ENCODE data around the gene ALPI. TPM values are rescaled to one million over a fixed set of nuclear protein-coding genes. Genes with fewer than 3 reads are reported as not detected.
"Not testable (repeated sequence)": the region's sequence is repeated elsewhere in the genome, so short reads cannot be mapped to it uniquely, and the experiment has no call there.

ALPI gene
- total RNA-seq, 1 donor from 2014 or later, result not detected

GRCh38 chr2:232432598-232433184 lies 23.3 kb upstream of the ALPI start:
- Histone ChIP-seq H3K36me3 (ENCODE audit: control insufficient read depth, insufficient read depth, low read length) (no peaks in the 10 kb centered on the region), H3K27me3 (ENCODE audit: control insufficient read depth, insufficient read depth, low read length) (peaks cover 2% of the 10 kb centered on the region), H3K4me3 (ENCODE audit: low read depth, low read length) (no peak overlapping the region)
- no peak for DNase-seq (ENCODE audit: low read depth)
- TF ChIP-seq CTCF (IDR thresholded peaks at IDR 0.05; ENCODE audit: insufficient read depth, low read length, poor library complexity, severe bottlenecking), result no peak

- H3K4me3 ChIP-seq (ENCODE audit: low read depth, low read length); H3K36me3 ChIP-seq (ENCODE audit: control insufficient read depth, insufficient read depth, low read length); DNase-seq (ENCODE audit: low read depth); H3K27me3 ChIP-seq (ENCODE audit: control insufficient read depth, insufficient read depth, low read length): not testable (repeated sequence)
These were observed 22.3 kb upstream of the ALPI start for GRCh38 chr2:232433622-232434021.

- H3K27me3 ChIP-seq (ENCODE audit: control insufficient read depth, insufficient read depth, low read length), result peaks cover 6% of the 10 kb centered on the region
- TF ChIP-seq CTCF (IDR thresholded peaks at IDR 0.05; ENCODE audit: insufficient read depth, low read length, poor library complexity, severe bottlenecking), result no peak
- DNase-seq (ENCODE audit: low read depth), result no peak
- no peak overlapping the region for H3K4me3 ChIP-seq (ENCODE audit: low read depth, low read length)
- no peaks in the 10 kb centered on the region for H3K36me3 ChIP-seq (ENCODE audit: control insufficient read depth, insufficient read depth, low read length)
These were observed 21.9 kb upstream of the ALPI start for GRCh38 chr2:232434091-232434490.

- no peaks in the 10 kb centered on the region for H3K36me3 ChIP-seq (ENCODE audit: control insufficient read depth, insufficient read depth, low read length)
- DNase-seq (ENCODE audit: low read depth), result no peak
- TF ChIP-seq CTCF (IDR thresholded peaks at IDR 0.05; ENCODE audit: insufficient read depth, low read length, poor library complexity, severe bottlenecking), result no peak
- no peak overlapping the region for H3K4me3 ChIP-seq (ENCODE audit: low read depth, low read length)
- H3K27me3 ChIP-seq (ENCODE audit: control insufficient read depth, insufficient read depth, low read length), result peaks cover 9% of the 10 kb centered on the region
These were observed 21.2 kb upstream of the ALPI start for GRCh38 chr2:232434563-232435374.

GRCh38 chr2:232435375-232435648 lies 20.6 kb upstream of the ALPI start:
- TF ChIP-seq CTCF (IDR thresholded peaks at IDR 0.05; ENCODE audit: insufficient read depth, low read length, poor library complexity, severe bottlenecking), result no peak
- Histone ChIP-seq H3K27me3 (ENCODE audit: control insufficient read depth, insufficient read depth, low read length) (peaks cover 9% of the 10 kb centered on the region), H3K4me3 (ENCODE audit: low read depth, low read length) (no peak overlapping the region), H3K36me3 (ENCODE audit: control insufficient read depth, insufficient read depth, low read length) (no peaks in the 10 kb centered on the region)
- no peak for DNase-seq (ENCODE audit: low read depth)

- no peak for DNase-seq (ENCODE audit: low read depth)
- H3K27me3 ChIP-seq (ENCODE audit: control insufficient read depth, insufficient read depth, low read length), result peaks cover 9% of the 10 kb centered on the region
- H3K36me3 ChIP-seq (ENCODE audit: control insufficient read depth, insufficient read depth, low read length), result no peaks in the 10 kb centered on the region
- no peak for TF ChIP-seq CTCF (IDR thresholded peaks at IDR 0.05; ENCODE audit: insufficient read depth, low read length, poor library complexity, severe bottlenecking)
- no peak overlapping the region for H3K4me3 ChIP-seq (ENCODE audit: low read depth, low read length)
These were observed 20.1 kb upstream of the ALPI start for GRCh38 chr2:232435805-232436204.
